Uterus (tissue), 2 donors: ENCODE results near the gene ZNF701.
"Not testable (repeated sequence)": the region's sequence is repeated elsewhere in the genome, so short reads cannot be mapped to it uniquely, and the experiment has no call there.

Source experiments
- CTCF ChIP-seq, 4 experiments: fragments of 200-600 bp in 2 of 4; fragments of 450-650 bp in 2 of 4; sonication (generic) in 2 of 4; IDR thresholded peaks; one replicate each; pipeline ENCODE4 v1.5.1; 2016 to 2019; ENCODE audit warnings: antibody characterized with exemption in 4 of 4, mild to moderate bottlenecking in 2 of 4, moderate library complexity in 1 of 4
- POLR2A ChIP-seq, 2 donors: fragments of 450-650 bp; IDR thresholded peaks; one replicate each; pipeline ENCODE4 v1.6.1; 2016; ENCODE audit warnings: antibody characterized with exemption in 2 of 2, mild to moderate bottlenecking in 1 of 2, moderate library complexity in 1 of 2

GRCh38 chr19:52593441-52593840 is 23.4 kb downstream of the ZNF701 start:
- TF ChIP-seq POLR2A, CTCF (IDR thresholded peaks at IDR 0.05): not testable (repeated sequence)
